AG09319 (cell line): ENCODE results near the gene ZDHHC13.

ENCODE experiments used
- DNase-seq: peaks from one replicate; pipeline ENCODE4 v3.0.0-alpha.2; 2010; ENCODE audit warnings: low read depth; ENCODE audit errors: extremely low read depth
- CTCF ChIP-seq: IDR thresholded peaks from 2 replicates; pipeline ENCODE4 v1.5.1; 2011; ENCODE audit warnings: low read depth, mild to moderate bottlenecking, inconsistent platforms, low read length, moderate library complexity

ZDHHC13 gene

GRCh38 chr11:19077965-19078364, 39.0 kb upstream of the ZDHHC13 start:
- no peak for DNase-seq
- no peak for TF ChIP-seq CTCF

- peak; percentile 73 for DNase-seq
- no peak for TF ChIP-seq CTCF
Observed at GRCh38 chr11:19079643-19080440, 37.1 kb upstream of the ZDHHC13 start.

- no peak for TF ChIP-seq CTCF
- DNase-seq = no peak
Observed at GRCh38 chr11:19080579-19080993, 36.4 kb upstream of the ZDHHC13 start.

GRCh38 chr11:19083166-19083565, 33.8 kb upstream of the ZDHHC13 start:
- no peak for TF ChIP-seq CTCF
- DNase-seq = no peak

- TF ChIP-seq CTCF = no peak
- DNase-seq = no peak
Observed at GRCh38 chr11:19084661-19085315, 32.2 kb upstream of the ZDHHC13 start.

- no peak for DNase-seq
- no peak for TF ChIP-seq CTCF
Observed at GRCh38 chr11:19087658-19088057, 29.3 kb upstream of the ZDHHC13 start.

- DNase-seq = no peak
- TF ChIP-seq CTCF = no peak
Observed at GRCh38 chr11:19088791-19089190, 28.2 kb upstream of the ZDHHC13 start.
